Measurements from ENCODE around the gene GNG8. TPM values are rescaled to one million over a fixed set of nuclear protein-coding genes. Genes with fewer than 3 reads are reported as not detected.

The GNG8 gene
- total and polyA plus RNA-seq, 9 of the 15 experiments (the other 6 are each of a cell fraction or from before 2014, with no cell fraction given) = 1.3 TPM; not detected in 8

DNA sequence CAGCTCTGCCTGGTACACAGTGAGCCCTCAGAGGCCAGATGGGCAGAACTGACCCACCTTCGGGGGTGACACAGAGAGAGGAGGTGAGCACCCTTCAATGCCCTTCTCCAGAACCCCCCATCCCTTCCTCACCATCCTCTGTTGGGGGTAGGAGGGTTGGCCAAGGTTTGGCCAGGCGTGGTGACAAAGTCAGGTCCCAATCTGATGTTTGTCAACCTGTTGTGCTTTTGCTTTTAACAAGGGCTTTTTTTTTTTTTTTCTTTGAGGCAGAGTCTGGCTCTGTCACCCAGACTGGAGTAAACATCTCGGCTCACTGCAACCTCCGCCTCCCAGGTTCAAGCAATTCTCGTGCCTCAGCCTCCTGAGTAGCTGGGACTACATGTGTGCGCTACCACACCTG is 18.4 kb downstream of the GNG8 start:
- H3K9me1 ChIP-seq (ENCODE audit: control insufficient read depth, insufficient read depth, low read length) = no peaks in the 10 kb centered on the region
- H3K4me1 ChIP-seq (replicated peaks in 1 of 2; ENCODE audit: control insufficient read depth in 2 of 2, insufficient read depth in 2 of 2, low read length in 2 of 2) = peaks cover 33 to 39% of the 10 kb centered on the region in 2 experiments
- FAIRE-seq (no peak), DNase-seq (ENCODE audit: extremely low read depth in 1 of 4, low spot score in 3 of 4) (no peak), ATAC-seq (no peak)
- no peak overlapping the region for H3K9ac ChIP-seq (ENCODE audit: insufficient read depth in 1 of 2, low read depth in 2 of 2, low read length in 2 of 2)
- H3K4me2 ChIP-seq (ENCODE audit: insufficient read depth, low read length) = no peak overlapping the region
- H3K79me2 ChIP-seq (ENCODE audit: control insufficient read depth, insufficient read depth, low read length) = no peaks in the 10 kb centered on the region
- H3K27me3 ChIP-seq (ENCODE audit: control insufficient read depth in 2 of 2, insufficient read depth in 2 of 2, low read length in 2 of 2) = no peaks in the 10 kb centered on the region
- ChIA-PET POLR2A (interaction anchor here (0.9 to 1.6 kb wide), 5 partner anchors 10 to 150 kb away, joined by 3 to 4 read pairs (median 3); partner anchors contain the start of gene CALM3), CTCF (ENCODE audit: low intra/inter-chr PET ratio) (interaction anchor here (0.5 to 4.3 kb wide), 3 partner anchors 44 to 50 kb away, joined by 3 to 26 read pairs (median 3); partner anchors contain the start of gene DACT3)
- in situ Hi-C loops (cut with MboI) (no loop called here), intact Hi-C loops (cut with micrococcal nuclease) (loop anchor here (1.0 to 5.0 kb wide), 2 partner anchors 17 to 135 kb away; no protein-coding TSS in a partner anchor)
- no peaks in the 10 kb centered on the region for H3K36me3 ChIP-seq (ENCODE audit: control insufficient read depth, insufficient read depth, low read length)
- WGBS (ENCODE audit: insufficient coverage, low coverage, missing lambda C conversion rate) = 69% methylated on average over 6 of the region's 6 CpGs
- no peak overlapping the region for H3K4me3 ChIP-seq
- H2AFZ ChIP-seq (ENCODE audit: low read depth, low read length) = no peak overlapping the region
- no peak overlapping the region for H3K27ac ChIP-seq (ENCODE audit: extremely low read depth, low read depth, low read length)
- no peaks in the 10 kb centered on the region for H3K9me3 ChIP-seq (replicated peaks; ENCODE audit: control insufficient read depth, insufficient read depth, low read depth, low read length)
- BruUV-seq (replicated peaks) = no TSS peak
- no peak for TF ChIP-seq TFAM (CRISPR knock-in tag; conservative IDR thresholded peaks at IDR 0.05)
- H4K20me1 ChIP-seq (replicated peaks; ENCODE audit: control insufficient read depth, insufficient read depth, low read length) = no peaks in the 10 kb centered on the region

GRCh38 chr19:46616631-46617322 is 19.2 kb downstream of the GNG8 start:
- no peak overlapping the region for H3K4me3 ChIP-seq
- FAIRE-seq = no peak
- BruUV-seq (replicated peaks) = no TSS peak
- peak in 1 of 2 experiments; percentile 21; a peak in 1 of 4 replicates for TF ChIP-seq RCOR1 (IDR thresholded peaks at IDR 0.05; ENCODE audit: borderline replicate concordance in 1 of 2, low read depth in 2 of 2, low read length in 2 of 2)
- 0 out of 4 replicates have a peak, but pooled peaks of 1 of the 2 experiments have one; percentile 69 for TF ChIP-seq MLLT1 (IDR thresholded peaks at IDR 0.05)
- no peak for TF ChIP-seq POLR2A (conservative IDR thresholded peaks at IDR 0.05)
- peak; percentile 23; the same call in 1 of the 2 replicates for TF ChIP-seq ATF7 (IDR thresholded peaks at IDR 0.05)
- 0 out of 2 replicates have a peak, but pooled peaks have one; percentile 27 for TF ChIP-seq ARID1B (IDR thresholded peaks at IDR 0.05)
- no peak for TF ChIP-seq ZNF395 (CRISPR knock-in tag; IDR thresholded peaks at IDR 0.05)
- TF ChIP-seq RB1 (IDR thresholded peaks at IDR 0.05; ENCODE audit: low read depth) = 0 out of 2 replicates have a peak, but pooled peaks have one; percentile 12
- 0 out of 2 replicates have a peak, but pooled peaks have one; percentile 36 for TF ChIP-seq ARID2 (IDR thresholded peaks at IDR 0.05)
- no peak for TF ChIP-seq CGGBP1 (CRISPR knock-in tag; IDR thresholded peaks at IDR 0.05)

More at GRCh38 chr19:46616631-46617322, 19.2 kb downstream of the GNG8 start:
- WGBS (ENCODE audit: insufficient coverage, low coverage, missing lambda C conversion rate) = 32% methylated on average over 16 of the region's 17 CpGs
- Histone ChIP-seq H3K79me2 (ENCODE audit: control insufficient read depth, insufficient read depth, low read length) (no peaks in the 10 kb centered on the region), H3K9me1 (ENCODE audit: control insufficient read depth, insufficient read depth, low read length) (no peaks in the 10 kb centered on the region), H3K4me1 (replicated peaks in 1 of 2; ENCODE audit: control insufficient read depth in 2 of 2, insufficient read depth in 2 of 2, low read length in 2 of 2) (peaks cover 28 to 35% of the 10 kb centered on the region in 2 experiments), H2AFZ (ENCODE audit: low read depth, low read length) (peak overlapping the region; percentile 46), H3K9ac (ENCODE audit: insufficient read depth in 1 of 2, low read depth in 2 of 2, low read length in 2 of 2) (peak overlapping the region in 1 of 2 experiments; percentile 84; a peak in 2 of 4 replicates), H4K20me1 (replicated peaks; ENCODE audit: control insufficient read depth, insufficient read depth, low read length) (no peaks in the 10 kb centered on the region), H3K9me3 (replicated peaks; ENCODE audit: control insufficient read depth, insufficient read depth, low read depth, low read length) (no peaks in the 10 kb centered on the region), H3K4me2 (ENCODE audit: insufficient read depth, low read length) (peak overlapping the region; percentile 39), H3K36me3 (ENCODE audit: control insufficient read depth, insufficient read depth, low read length) (no peaks in the 10 kb centered on the region), H3K27ac (ENCODE audit: extremely low read depth, low read depth, low read length) (no peak overlapping the region), H3K27me3 (ENCODE audit: control insufficient read depth in 2 of 2, insufficient read depth in 2 of 2, low read length in 2 of 2) (no peaks in the 10 kb centered on the region)
- CTCF ChIA-PET (ENCODE audit: low intra/inter-chr PET ratio) = interaction anchor here (0.5 to 4.3 kb wide), 3 partner anchors 45 to 137 kb away, joined by 3 to 26 read pairs (median 6); partner anchors contain the start of gene DACT3
- DNase-seq (ENCODE audit: extremely low read depth in 1 of 4, low spot score in 3 of 4) (peak; percentile 65 to 81 (median 73)), ATAC-seq (peak; percentile 85)
- POLR2A ChIA-PET = interaction anchor here (0.9 to 1.5 kb wide), 5 partner anchors 10 to 150 kb away, joined by 3 to 4 read pairs (median 3); no protein-coding TSS in a partner anchor
- intact Hi-C loops (cut with micrococcal nuclease) = loop anchor here (1.0 to 5.0 kb wide), 2 partner anchors 18 to 136 kb away; no protein-coding TSS in a partner anchor
- in situ Hi-C loops (cut with MboI) = no loop called here

Measured in K562 (cell line).